T-helper 1 cell treated with Interleukin-12 subunit alpha and Interleukin-12 subunit beta and Interleukin-4 antibody, amounts not matched to agents 30 μg/mL and 1 μg/mL, for 36 hours (primary cell): ENCODE data around the gene RBM15.

Source experiments
- H3K27ac Mint-ChIP-seq: one replicate; pipeline ENCODE4 v1.8.0; 2021; ENCODE audit warnings: mild to moderate bottlenecking, mixed read lengths
- H3K27me3 Mint-ChIP-seq: one replicate; pipeline ENCODE4 v1.8.0; 2021; ENCODE audit warnings: low read depth, mixed read lengths
- H3K36me3 Mint-ChIP-seq: one replicate; pipeline ENCODE4 v1.8.0; 2021; ENCODE audit warnings: low read depth, mixed read lengths
- H3K4me1 Mint-ChIP-seq: one replicate; pipeline ENCODE4 v1.8.0; 2021; ENCODE audit warnings: low read depth, mixed read lengths
- H3K4me3 Mint-ChIP-seq: one replicate; pipeline ENCODE4 v1.8.0; 2021; ENCODE audit warnings: mild to moderate bottlenecking, moderate library complexity, mixed read lengths
- H3K9me3 Mint-ChIP-seq: one replicate; pipeline ENCODE4 v1.8.0; 2021; ENCODE audit warnings: mixed read lengths

The RBM15 gene

DNA sequence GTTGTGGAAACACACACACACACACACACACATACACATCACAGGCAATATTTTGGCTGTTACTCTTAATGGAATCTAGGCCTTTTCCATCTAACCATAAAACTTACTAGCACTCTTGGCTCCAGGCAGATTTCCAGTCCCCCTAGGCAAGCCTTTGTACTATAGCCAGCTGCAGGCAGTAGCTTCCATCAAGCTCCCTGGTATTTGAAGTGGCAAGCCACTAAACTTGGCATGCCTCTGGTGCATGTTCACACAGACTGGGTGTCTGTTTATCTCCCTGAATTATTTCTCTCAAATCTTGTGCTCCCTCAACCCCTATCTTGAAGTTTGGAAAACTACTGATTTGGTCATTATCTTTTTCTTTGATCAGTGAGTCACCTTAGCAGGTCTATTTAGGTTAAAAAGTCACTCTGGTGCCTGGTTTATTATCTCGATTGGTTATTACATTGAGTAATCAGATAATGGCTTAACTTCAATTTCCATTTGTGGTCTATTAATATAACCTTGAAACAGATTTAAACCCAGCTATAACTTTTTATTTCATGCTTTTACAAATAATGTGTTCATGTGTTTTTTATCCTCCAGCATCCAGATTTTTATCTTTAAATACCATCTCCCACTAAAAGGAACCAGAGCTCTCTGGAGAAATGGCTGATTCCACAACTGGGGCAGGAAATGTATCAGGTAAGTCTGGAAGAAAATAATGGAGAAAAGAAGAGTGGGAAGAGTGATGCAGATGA is 2.7 kb upstream of the RBM15 start:
- H3K9me3 Mint-ChIP-seq = no peaks in the 10 kb centered on the region
- peak overlapping the region; percentile 74 for H3K4me3 Mint-ChIP-seq
- H3K36me3 Mint-ChIP-seq = peaks cover 13% of the 10 kb centered on the region
- H3K27me3 Mint-ChIP-seq = no peaks in the 10 kb centered on the region
- H3K27ac Mint-ChIP-seq = peak overlapping the region; percentile 76
- peaks cover 29% of the 10 kb centered on the region for H3K4me1 Mint-ChIP-seq

DNA sequence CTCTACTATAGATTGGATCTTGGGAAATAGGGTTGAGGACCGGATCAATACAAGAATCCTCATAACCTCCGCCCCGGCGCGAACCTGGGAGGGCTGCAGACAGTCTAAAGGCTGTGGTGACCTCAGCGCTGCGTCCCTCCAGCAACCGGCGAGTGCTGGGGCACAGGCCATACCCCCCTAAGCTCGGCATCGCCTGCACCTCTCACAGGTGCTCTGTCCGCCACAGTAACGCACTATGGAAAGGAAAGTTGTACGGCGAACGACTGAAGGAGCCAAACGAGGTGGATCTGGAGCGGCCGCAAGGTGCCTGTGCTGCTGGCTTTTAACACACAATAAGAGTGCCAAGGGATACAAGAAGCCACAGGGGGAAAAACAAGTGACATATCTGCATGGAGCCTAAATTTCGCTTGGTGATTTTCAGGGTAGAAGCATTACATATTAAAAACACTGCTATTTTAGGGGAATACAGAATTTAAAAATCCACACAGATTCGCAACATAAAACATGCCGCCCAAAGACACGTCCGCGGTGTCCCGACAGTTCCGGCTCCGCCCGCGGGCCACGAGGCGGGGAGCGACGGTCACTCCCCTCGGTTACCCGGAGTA is 1.4 kb upstream of the RBM15 start:
- Mint-ChIP-seq H3K9me3 (no peaks in the 10 kb centered on the region), H3K4me3 (no peak overlapping the region), H3K36me3 (peaks cover 25% of the 10 kb centered on the region), H3K27ac (no peak overlapping the region), H3K27me3 (no peaks in the 10 kb centered on the region), H3K4me1 (peaks cover 41% of the 10 kb centered on the region)

- Mint-ChIP-seq H3K36me3 (peaks cover 31% of the 10 kb centered on the region), H3K4me1 (peaks cover 47% of the 10 kb centered on the region), H3K27me3 (no peaks in the 10 kb centered on the region), H3K4me3 (no peak overlapping the region), H3K9me3 (no peaks in the 10 kb centered on the region), H3K27ac (no peak overlapping the region)
Observed at GRCh38 chr1:110338309-110338885, 780 bp upstream of the RBM15 start.

GRCh38 chr1:110339407-110340206 is 430 bp downstream of the RBM15 start:
- no peaks in the 10 kb centered on the region for H3K27me3 Mint-ChIP-seq
- H3K36me3 Mint-ChIP-seq = peaks cover 36% of the 10 kb centered on the region
- no peaks in the 10 kb centered on the region for H3K9me3 Mint-ChIP-seq
- no peak overlapping the region for H3K27ac Mint-ChIP-seq
- H3K4me3 Mint-ChIP-seq = no peak overlapping the region
- peaks cover 54% of the 10 kb centered on the region for H3K4me1 Mint-ChIP-seq

DNA sequence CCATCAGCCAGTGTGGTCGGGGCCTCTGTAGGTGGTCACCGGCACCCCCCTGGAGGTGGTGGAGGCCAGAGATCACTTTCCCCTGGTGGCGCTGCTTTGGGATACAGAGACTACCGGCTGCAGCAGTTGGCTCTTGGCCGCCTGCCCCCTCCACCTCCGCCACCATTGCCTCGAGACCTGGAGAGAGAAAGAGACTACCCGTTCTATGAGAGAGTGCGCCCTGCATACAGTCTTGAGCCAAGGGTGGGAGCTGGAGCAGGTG is 961 bp downstream of the RBM15 start:
- Mint-ChIP-seq H3K27me3 (no peaks in the 10 kb centered on the region), H3K9me3 (no peaks in the 10 kb centered on the region), H3K4me3 (no peak overlapping the region), H3K27ac (no peak overlapping the region), H3K4me1 (peaks cover 56% of the 10 kb centered on the region), H3K36me3 (peaks cover 36% of the 10 kb centered on the region)

DNA sequence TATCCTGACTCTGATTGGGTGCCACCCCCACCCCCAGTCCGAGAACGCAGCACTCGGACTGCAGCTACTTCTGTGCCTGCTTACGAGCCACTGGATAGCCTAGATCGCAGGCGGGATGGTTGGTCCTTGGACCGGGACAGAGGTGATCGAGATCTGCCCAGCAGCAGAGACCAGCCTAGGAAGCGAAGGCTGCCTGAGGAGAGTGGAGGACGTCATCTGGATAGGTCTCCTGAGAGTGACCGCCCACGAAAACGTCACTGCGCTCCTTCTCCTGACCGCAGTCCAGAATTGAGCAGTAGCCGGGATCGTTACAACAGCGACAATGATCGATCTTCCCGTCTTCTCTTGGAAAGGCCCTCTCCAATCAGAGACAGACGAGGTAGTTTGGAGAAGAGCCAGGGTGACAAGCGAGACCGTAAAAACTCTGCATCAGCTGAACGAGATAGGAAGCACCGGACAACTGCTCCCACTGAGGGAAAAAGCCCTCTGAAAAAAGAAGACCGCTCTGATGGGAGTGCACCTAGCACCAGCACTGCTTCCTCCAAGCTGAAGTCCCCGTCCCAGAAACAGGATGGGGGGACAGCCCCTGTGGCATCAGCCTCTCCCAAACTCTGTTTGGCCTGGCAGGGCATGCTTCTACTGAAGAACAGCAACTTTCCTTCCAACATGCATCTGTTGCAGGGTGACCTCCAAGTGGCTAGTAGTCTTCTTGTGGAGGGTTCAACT is 2.1 kb downstream of the RBM15 start:
- no peaks in the 10 kb centered on the region for H3K9me3 Mint-ChIP-seq
- H3K36me3 Mint-ChIP-seq = peaks cover 44% of the 10 kb centered on the region
- no peak overlapping the region for H3K27ac Mint-ChIP-seq
- no peaks in the 10 kb centered on the region for H3K27me3 Mint-ChIP-seq
- H3K4me3 Mint-ChIP-seq = no peak overlapping the region
- peaks cover 61% of the 10 kb centered on the region for H3K4me1 Mint-ChIP-seq

GRCh38 chr1:110341872-110342331 is 2.7 kb downstream of the RBM15 start:
- Mint-ChIP-seq H3K4me1 (peaks cover 62% of the 10 kb centered on the region), H3K9me3 (no peaks in the 10 kb centered on the region), H3K27ac (peak overlapping the region; percentile 33), H3K27me3 (no peaks in the 10 kb centered on the region), H3K36me3 (peaks cover 50% of the 10 kb centered on the region), H3K4me3 (no peak overlapping the region)

GRCh38 chr1:110343249-110343648 is 4.1 kb downstream of the RBM15 start:
- no peaks in the 10 kb centered on the region for H3K27me3 Mint-ChIP-seq
- no peaks in the 10 kb centered on the region for H3K9me3 Mint-ChIP-seq
- H3K36me3 Mint-ChIP-seq = peaks cover 58% of the 10 kb centered on the region
- H3K4me1 Mint-ChIP-seq = peaks cover 66% of the 10 kb centered on the region
- H3K4me3 Mint-ChIP-seq = no peak overlapping the region
- H3K27ac Mint-ChIP-seq = peak overlapping the region; percentile 78

DNA sequence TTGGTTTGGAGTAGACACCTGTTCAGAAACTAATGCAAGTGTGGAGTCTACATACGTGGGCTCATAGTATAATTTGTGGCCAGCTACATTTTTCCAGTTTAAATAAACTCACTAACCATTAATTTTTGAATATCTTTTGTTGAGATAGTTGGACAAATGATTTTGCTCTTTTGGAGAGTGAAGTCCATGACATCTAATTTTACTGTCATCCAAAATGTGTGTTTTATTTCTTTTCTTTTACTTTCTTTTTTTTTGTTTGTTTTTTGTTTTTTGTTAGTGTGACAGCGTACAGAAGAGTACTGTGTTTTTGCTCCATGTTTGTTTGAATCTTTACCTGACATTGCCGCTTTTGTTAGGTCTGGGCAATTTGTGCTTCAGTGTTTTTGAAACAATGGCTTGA is 5.0 kb downstream of the RBM15 start:
- Mint-ChIP-seq H3K36me3 (peaks cover 64% of the 10 kb centered on the region), H3K4me3 (peak overlapping the region; percentile 66), H3K4me1 (peaks cover 75% of the 10 kb centered on the region), H3K9me3 (no peaks in the 10 kb centered on the region), H3K27me3 (no peaks in the 10 kb centered on the region), H3K27ac (no peak overlapping the region)

DNA sequence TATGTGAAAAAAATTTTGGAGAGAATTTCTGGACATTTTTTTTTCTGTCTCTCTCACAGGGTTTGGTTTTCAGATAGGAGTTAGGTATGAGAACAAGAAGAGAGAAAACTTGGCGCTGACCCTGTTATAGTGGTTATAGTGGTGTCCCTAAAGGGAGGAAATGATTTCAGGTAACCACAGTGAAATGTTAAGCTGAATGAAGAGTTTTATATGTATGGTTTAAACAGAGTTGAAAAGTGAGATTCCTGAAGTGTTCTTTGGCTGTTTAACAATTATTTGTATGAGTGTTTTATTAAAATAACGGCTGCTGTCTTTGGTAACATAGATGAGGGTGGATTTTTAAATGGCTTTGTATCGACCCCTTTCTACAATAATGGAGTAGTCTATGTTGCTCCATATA is 6.3 kb downstream of the RBM15 start:
- no peak overlapping the region for H3K4me3 Mint-ChIP-seq
- no peaks in the 10 kb centered on the region for H3K9me3 Mint-ChIP-seq
- peak overlapping the region; percentile 16 for H3K27ac Mint-ChIP-seq
- peaks cover 62% of the 10 kb centered on the region for H3K36me3 Mint-ChIP-seq
- H3K4me1 Mint-ChIP-seq = peaks cover 76% of the 10 kb centered on the region
- no peaks in the 10 kb centered on the region for H3K27me3 Mint-ChIP-seq

- H3K4me1 Mint-ChIP-seq = peaks cover 79% of the 10 kb centered on the region
- H3K9me3 Mint-ChIP-seq = no peaks in the 10 kb centered on the region
- H3K27me3 Mint-ChIP-seq = no peaks in the 10 kb centered on the region
- no peak overlapping the region for H3K4me3 Mint-ChIP-seq
- H3K27ac Mint-ChIP-seq = no peak overlapping the region
- H3K36me3 Mint-ChIP-seq = peaks cover 58% of the 10 kb centered on the region
Observed at GRCh38 chr1:110346690-110347089, 7.5 kb downstream of the RBM15 start.

GRCh38 chr1:110347182-110347893 is 8.2 kb downstream of the RBM15 start:
- H3K27ac Mint-ChIP-seq = peak overlapping the region; percentile 18
- peaks cover 73% of the 10 kb centered on the region for H3K4me1 Mint-ChIP-seq
- no peaks in the 10 kb centered on the region for H3K27me3 Mint-ChIP-seq
- peaks cover 52% of the 10 kb centered on the region for H3K36me3 Mint-ChIP-seq
- peak overlapping the region; percentile 29 for H3K4me3 Mint-ChIP-seq
- no peaks in the 10 kb centered on the region for H3K9me3 Mint-ChIP-seq

DNA sequence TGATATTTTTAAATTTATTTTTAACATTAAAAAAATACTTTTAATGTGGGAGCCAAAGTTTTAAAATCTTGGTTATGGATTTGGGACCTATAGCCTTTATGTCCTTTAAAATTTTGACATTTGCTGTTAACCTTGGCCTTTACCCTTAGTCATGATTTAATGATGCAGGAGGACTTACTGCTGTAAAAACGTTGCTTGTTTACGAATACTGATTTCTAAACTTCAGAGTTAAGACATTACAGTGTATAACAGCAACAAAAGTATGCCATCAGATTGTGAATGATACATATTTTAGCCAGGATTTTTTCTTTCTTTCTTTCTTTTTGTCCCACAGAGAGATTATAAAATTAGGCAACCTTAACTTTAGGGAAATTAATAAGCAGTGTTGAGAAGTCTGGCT is 8.9 kb downstream of the RBM15 start:
- Mint-ChIP-seq H3K9me3 (no peaks in the 10 kb centered on the region), H3K27ac (peak overlapping the region; percentile 8), H3K27me3 (no peaks in the 10 kb centered on the region), H3K4me1 (peaks cover 67% of the 10 kb centered on the region), H3K4me3 (no peak overlapping the region), H3K36me3 (peaks cover 45% of the 10 kb centered on the region)

GRCh38 chr1:110348771-110349170 is 9.6 kb downstream of the RBM15 start:
- peak overlapping the region; percentile 61 for H3K27ac Mint-ChIP-seq
- H3K4me3 Mint-ChIP-seq = peak overlapping the region; percentile 18
- H3K4me1 Mint-ChIP-seq = peaks cover 64% of the 10 kb centered on the region
- no peaks in the 10 kb centered on the region for H3K27me3 Mint-ChIP-seq
- H3K9me3 Mint-ChIP-seq = no peaks in the 10 kb centered on the region
- peaks cover 43% of the 10 kb centered on the region for H3K36me3 Mint-ChIP-seq
